ENCODE results near the gene BCS1L.
A peak's percentile ranks its signal among the peaks of the same experiment; 100 is the strongest.

The BCS1L gene, protein sequence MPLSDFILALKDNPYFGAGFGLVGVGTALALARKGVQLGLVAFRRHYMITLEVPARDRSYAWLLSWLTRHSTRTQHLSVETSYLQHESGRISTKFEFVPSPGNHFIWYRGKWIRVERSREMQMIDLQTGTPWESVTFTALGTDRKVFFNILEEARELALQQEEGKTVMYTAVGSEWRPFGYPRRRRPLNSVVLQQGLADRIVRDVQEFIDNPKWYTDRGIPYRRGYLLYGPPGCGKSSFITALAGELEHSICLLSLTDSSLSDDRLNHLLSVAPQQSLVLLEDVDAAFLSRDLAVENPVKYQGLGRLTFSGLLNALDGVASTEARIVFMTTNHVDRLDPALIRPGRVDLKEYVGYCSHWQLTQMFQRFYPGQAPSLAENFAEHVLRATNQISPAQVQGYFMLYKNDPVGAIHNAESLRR

DNA sequence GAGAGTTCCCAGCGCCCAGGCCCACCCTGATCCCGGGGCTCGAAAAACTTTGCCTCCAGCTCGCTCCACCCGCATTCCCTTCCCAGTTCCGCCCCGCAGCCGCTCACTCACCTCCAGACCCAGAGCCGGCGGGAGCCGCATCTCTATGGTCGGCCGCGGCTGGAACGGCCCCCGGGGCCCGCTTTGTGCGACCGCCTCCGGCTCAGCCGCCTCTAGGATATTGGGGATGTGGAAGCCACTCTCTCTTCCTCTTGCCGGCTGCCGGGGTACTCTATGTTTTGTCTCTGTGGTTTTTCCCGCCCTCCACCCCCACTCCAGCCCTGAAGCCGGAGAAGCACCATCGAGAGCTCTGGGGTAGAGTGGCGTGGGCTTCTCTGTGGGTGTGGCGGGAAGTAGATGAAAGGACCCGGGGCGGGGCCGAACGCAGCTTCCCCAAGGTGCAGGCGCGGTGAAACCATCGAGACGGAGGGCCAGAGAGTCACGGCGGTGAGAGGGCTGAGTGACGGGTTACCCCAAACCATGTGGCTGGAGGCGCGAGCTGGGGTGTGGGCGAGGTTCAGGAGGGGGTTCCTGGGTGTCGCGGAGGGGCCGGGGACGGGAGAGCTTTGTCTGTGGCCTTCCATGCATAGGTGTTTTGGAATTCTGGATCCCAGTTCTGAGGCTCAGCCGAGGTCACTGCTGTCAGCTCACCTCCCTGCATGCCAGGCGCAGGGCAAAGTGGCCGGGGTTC lies at the start of gene BCS1L, which contains the start of gene ZNF142:
Gene BCS1L (plus strand): TSS at position 426 of the 730 bp plus-strand sequence. CDS start 1,305 bp downstream, outside the sequence.
Gene ZNF142 (minus strand): TSS at position 366 of the 730 bp plus-strand sequence. CDS start 3,194 bp downstream, outside the sequence.
- Mint-ChIP-seq H3K4me1 (ENCODE audit: low read depth) (peaks cover 19% of the 10 kb centered on the region), H3K27ac (peak within 1 kb of the TSS; percentile 88), H3K4me3 (peak within 1 kb of the TSS; percentile 92), H3K9me3 (no peaks in the 10 kb centered on the region), H3K27me3 (ENCODE audit: low read depth) (no peaks in the 10 kb centered on the region), H3K36me3 (ENCODE audit: low read depth) (peaks cover 42% of the 10 kb centered on the region)
- peak; percentile 95 for DNase-seq (ENCODE audit: low spot score)

DNA sequence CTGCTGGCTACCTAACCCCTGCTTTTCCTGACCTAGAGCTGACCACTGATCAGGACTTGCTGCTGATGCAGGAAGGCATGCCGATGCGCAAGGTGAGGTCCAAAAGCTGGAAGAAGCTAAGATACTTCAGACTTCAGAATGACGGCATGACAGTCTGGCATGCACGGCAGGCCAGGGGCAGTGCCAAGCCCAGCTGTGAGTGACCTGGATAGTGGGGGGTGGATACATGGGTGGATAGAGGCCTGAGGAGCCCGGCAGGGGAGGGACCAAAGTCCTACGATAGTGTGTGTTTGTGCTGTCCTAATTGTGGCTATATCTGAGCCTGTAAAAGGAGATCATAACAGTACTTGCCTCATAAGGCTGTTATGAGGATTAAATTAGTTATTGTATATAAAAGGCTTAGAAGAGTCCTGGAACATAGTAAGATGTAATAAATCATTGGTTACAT lies 43.6 kb upstream of the BCS1L start:
- no peak for DNase-seq (ENCODE audit: low spot score)
- H3K27ac Mint-ChIP-seq = no peak overlapping the region
- no peaks in the 10 kb centered on the region for H3K36me3 Mint-ChIP-seq (ENCODE audit: low read depth)
- no peaks in the 10 kb centered on the region for H3K27me3 Mint-ChIP-seq (ENCODE audit: low read depth)
- H3K9me3 Mint-ChIP-seq = no peaks in the 10 kb centered on the region
- no peaks in the 10 kb centered on the region for H3K4me1 Mint-ChIP-seq (ENCODE audit: low read depth)
- H3K4me3 Mint-ChIP-seq = no peak overlapping the region

DNA sequence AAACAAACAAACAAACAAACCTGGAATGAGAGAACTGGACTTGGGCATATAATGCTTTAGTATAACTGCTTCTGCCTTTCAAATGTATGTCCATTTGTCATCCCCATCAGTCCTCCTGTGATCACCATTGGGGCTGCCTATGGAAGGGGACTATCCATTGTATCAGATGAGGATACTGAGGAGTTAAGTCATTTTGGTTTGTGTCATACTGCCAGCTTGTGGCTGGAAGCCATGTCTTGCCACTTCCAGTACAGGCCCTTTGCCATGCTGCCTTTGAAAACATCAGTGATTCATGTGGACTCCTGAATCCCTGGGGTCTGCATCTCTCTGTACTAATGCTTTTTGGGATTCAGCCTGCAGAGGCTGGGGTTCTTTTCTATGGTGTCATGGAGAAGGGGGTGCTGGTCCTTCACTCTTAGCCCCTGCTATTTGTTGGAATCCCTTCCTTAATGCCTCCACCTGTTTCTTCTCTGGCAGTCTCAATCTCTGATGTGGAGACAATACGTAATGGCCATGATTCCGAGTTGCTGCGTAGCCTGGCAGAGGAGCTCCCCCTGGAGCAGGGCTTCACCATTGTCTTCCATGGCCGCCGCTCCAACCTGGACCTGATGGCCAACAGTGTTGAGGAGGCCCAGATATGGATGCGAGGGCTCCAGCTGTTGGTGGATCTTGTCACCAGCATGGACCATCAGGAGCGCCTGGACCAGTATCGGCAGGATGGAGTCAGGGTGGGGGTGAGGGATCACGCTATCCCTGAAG lies 41.2 kb upstream of the BCS1L start:
- Mint-ChIP-seq H3K4me1 (ENCODE audit: low read depth) (no peaks in the 10 kb centered on the region), H3K27me3 (ENCODE audit: low read depth) (no peaks in the 10 kb centered on the region), H3K36me3 (ENCODE audit: low read depth) (no peaks in the 10 kb centered on the region), H3K9me3 (no peaks in the 10 kb centered on the region), H3K4me3 (no peak overlapping the region), H3K27ac (no peak overlapping the region)
- DNase-seq (ENCODE audit: low spot score) = no peak

DNA sequence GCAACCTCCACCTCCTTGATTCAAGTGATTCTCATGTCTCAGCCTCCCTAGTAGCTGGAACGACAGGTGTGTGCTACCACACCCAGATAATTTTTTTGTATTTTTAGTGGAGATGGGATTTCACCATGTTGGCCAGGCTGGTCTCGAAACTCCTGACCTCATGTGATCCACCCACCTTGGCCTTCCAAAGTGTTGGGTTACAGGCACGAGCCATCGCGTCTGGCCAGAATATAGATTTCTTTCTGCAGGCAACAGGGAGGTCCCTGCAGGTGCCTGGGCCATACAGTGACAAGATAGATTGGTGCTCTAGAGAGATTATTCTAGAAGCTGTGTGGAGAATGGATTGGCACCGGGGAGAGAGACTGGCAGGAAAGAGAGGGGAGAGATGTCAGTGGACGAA lies 38.5 kb upstream of the BCS1L start:
- Mint-ChIP-seq H3K9me3 (no peaks in the 10 kb centered on the region), H3K36me3 (ENCODE audit: low read depth) (no peaks in the 10 kb centered on the region), H3K27ac (no peak overlapping the region), H3K27me3 (ENCODE audit: low read depth) (no peaks in the 10 kb centered on the region), H3K4me3 (no peak overlapping the region), H3K4me1 (ENCODE audit: low read depth) (no peaks in the 10 kb centered on the region)
- no peak for DNase-seq (ENCODE audit: low spot score)

DNA sequence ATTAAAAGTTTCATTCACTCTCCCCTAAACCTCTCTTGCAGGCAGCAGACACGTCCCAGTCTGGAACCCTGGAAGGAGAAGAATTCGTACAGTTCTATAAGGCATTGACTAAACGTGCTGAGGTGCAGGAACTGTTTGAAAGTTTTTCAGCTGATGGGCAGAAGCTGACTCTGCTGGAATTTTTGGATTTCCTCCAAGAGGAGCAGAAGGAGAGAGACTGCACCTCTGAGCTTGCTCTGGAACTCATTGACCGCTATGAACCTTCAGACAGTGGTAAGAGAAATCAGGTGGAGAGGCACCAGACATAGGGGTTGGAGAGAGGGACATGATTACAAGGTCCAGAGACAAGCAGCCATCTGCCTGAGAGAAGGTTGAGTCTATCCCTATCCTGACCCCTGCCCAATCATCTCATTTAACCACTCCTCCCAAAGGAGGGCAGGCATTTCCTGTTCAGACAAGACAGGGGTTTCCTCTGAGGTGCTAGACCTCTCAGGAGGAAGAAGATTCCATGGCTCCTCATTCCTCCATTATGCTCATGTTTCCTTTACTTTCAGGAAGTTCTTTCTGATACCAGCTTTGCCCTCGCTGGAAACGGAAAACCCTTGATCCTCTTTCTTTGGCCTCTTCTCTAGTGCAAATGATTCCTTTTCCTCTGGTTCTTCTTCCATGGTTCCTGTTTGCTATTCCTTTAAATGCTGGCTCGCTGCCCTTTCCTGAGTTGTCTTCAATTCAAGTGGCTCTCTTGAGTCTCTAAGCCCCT lies 36.7 kb upstream of the BCS1L start:
- Mint-ChIP-seq H3K9me3 (no peaks in the 10 kb centered on the region), H3K4me3 (no peak overlapping the region), H3K36me3 (ENCODE audit: low read depth) (no peaks in the 10 kb centered on the region), H3K4me1 (ENCODE audit: low read depth) (no peaks in the 10 kb centered on the region), H3K27ac (no peak overlapping the region), H3K27me3 (ENCODE audit: low read depth) (no peaks in the 10 kb centered on the region)
- DNase-seq (ENCODE audit: low spot score) = no peak

DNA sequence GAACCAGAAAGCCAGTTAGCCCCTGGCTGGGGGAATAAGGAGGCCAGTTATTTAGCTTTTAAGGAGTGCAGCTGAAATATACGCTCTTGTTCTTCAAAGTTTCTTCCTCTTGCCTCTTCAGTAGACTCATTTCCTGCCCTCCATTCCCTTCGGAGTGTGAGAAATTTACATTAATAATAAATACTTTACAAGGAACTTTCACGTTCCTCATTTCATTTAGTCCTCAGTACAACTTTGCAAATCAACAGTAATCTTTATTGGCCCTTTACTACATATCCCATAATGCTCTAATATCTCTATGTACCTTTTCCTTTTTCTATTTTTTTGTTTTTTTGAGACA lies 36.1 kb upstream of the BCS1L start:
- Mint-ChIP-seq H3K9me3 (no peaks in the 10 kb centered on the region), H3K36me3 (ENCODE audit: low read depth) (no peaks in the 10 kb centered on the region), H3K27me3 (ENCODE audit: low read depth) (no peaks in the 10 kb centered on the region), H3K27ac (no peak overlapping the region), H3K4me1 (ENCODE audit: low read depth) (no peaks in the 10 kb centered on the region), H3K4me3 (no peak overlapping the region)
- no peak for DNase-seq (ENCODE audit: low spot score)

DNA sequence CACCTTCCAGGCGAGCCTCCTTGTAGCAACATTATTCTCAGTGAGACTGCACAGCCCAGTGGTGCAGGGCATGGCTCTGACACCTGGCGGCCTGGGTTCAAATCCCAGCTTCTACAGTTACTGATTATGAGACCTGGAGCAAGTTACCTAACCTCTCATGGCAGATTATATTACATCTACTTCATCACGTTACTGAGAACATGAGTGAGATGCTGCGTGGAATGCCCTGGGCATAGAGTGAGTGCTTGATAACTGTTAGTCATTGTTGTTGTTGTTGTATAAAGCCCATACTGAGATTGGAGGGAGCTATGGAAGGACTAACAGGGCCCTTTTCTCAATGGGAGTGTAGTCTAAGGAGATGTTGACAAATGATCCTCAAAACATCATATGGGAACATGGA lies 33.1 kb upstream of the BCS1L start:
- Mint-ChIP-seq H3K36me3 (ENCODE audit: low read depth) (no peaks in the 10 kb centered on the region), H3K4me3 (no peak overlapping the region), H3K9me3 (no peaks in the 10 kb centered on the region), H3K4me1 (ENCODE audit: low read depth) (no peaks in the 10 kb centered on the region), H3K27ac (no peak overlapping the region), H3K27me3 (ENCODE audit: low read depth) (no peaks in the 10 kb centered on the region)
- DNase-seq (ENCODE audit: low spot score) = no peak

DNA sequence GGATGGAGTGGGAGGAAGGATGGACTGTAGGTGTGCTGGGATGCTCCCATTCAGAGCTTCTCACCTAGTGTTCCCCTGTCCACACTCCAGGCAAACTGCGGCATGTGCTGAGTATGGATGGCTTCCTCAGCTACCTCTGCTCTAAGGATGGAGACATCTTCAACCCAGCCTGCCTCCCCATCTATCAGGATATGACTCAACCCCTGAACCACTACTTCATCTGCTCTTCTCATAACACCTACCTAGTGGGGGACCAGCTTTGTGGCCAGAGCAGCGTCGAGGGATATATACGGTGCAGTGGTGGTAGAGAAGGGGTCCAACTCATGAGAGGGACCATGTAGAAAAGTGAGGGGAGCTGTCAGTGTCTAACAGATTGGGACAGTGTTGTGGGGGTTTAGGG lies 31.5 kb upstream of the BCS1L start:
- Mint-ChIP-seq H3K4me1 (ENCODE audit: low read depth) (no peaks in the 10 kb centered on the region), H3K4me3 (no peak overlapping the region), H3K27me3 (ENCODE audit: low read depth) (no peaks in the 10 kb centered on the region), H3K9me3 (no peaks in the 10 kb centered on the region), H3K27ac (no peak overlapping the region), H3K36me3 (ENCODE audit: low read depth) (no peaks in the 10 kb centered on the region)
- DNase-seq (ENCODE audit: low spot score) = no peak

DNA sequence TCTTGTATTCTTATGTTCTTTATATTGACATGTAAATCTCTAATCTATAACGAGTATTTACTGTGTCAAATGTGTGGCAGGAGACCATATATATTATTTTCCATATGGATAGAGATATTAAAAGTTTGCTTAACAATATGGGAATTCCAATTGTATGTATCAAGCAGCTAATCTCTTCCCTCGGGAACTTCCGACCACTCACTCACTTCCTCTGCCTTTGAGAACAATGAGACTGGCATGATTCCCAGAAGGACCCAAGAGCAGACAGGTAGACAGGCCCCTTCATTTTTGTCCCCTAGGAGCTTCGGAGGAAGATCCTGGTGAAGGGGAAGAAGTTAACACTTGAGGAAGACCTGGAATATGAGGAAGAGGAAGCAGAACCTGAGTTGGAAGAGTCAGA lies 27.6 kb upstream of the BCS1L start:
- Mint-ChIP-seq H3K27ac (no peak overlapping the region), H3K27me3 (ENCODE audit: low read depth) (no peaks in the 10 kb centered on the region), H3K4me1 (ENCODE audit: low read depth) (no peaks in the 10 kb centered on the region), H3K36me3 (ENCODE audit: low read depth) (peaks cover 8% of the 10 kb centered on the region), H3K9me3 (no peaks in the 10 kb centered on the region), H3K4me3 (no peak overlapping the region)
- DNase-seq (ENCODE audit: low spot score) = no peak

DNA sequence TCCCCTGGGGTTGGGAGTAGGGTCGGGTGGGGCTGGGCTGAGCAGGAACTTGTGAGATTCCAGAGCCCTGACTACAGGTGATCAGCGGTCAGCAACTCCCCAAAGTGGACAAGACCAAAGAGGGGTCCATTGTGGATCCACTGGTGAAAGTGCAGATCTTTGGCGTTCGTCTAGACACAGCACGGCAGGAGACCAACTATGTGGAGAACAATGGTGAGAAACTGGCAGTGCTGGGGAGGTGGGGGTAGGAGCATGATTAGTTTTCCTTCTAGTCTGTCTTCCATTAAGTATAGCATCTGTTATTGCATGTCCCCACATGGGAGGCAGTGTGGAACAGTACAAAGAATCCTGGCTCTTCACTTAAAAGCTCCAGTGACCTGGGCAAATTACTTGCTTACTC lies 23.8 kb upstream of the BCS1L start:
- Mint-ChIP-seq H3K27me3 (ENCODE audit: low read depth) (no peaks in the 10 kb centered on the region), H3K4me3 (no peak overlapping the region), H3K9me3 (no peaks in the 10 kb centered on the region), H3K36me3 (ENCODE audit: low read depth) (peaks cover 36% of the 10 kb centered on the region), H3K4me1 (ENCODE audit: low read depth) (no peaks in the 10 kb centered on the region), H3K27ac (no peak overlapping the region)
- DNase-seq (ENCODE audit: low spot score) = no peak

DNA sequence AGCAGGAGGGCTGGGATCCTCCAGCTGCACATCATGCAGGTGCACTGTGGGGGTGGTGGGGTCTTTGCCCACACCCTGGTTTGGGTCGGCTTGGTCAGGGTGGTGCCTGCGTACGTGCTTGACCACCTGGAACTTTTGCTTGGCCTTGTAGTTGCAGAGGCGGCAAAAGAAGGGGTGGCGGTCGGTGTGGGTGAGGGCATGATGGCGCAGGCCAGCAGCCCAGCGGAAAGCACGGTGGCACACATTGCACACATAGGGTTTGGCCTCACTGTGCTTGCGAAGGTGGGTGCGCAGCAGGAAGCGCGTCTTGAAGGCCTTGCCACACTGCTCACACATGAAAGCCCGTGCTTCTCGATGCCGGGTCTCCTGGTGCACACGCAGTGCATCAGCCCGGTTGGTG lies 21.1 kb upstream of the BCS1L start:
- Mint-ChIP-seq H3K9me3 (no peaks in the 10 kb centered on the region), H3K4me3 (no peak overlapping the region), H3K27me3 (ENCODE audit: low read depth) (no peaks in the 10 kb centered on the region), H3K36me3 (ENCODE audit: low read depth) (peaks cover 43% of the 10 kb centered on the region), H3K27ac (no peak overlapping the region), H3K4me1 (ENCODE audit: low read depth) (no peaks in the 10 kb centered on the region)
- no peak for DNase-seq (ENCODE audit: low spot score)

DNA sequence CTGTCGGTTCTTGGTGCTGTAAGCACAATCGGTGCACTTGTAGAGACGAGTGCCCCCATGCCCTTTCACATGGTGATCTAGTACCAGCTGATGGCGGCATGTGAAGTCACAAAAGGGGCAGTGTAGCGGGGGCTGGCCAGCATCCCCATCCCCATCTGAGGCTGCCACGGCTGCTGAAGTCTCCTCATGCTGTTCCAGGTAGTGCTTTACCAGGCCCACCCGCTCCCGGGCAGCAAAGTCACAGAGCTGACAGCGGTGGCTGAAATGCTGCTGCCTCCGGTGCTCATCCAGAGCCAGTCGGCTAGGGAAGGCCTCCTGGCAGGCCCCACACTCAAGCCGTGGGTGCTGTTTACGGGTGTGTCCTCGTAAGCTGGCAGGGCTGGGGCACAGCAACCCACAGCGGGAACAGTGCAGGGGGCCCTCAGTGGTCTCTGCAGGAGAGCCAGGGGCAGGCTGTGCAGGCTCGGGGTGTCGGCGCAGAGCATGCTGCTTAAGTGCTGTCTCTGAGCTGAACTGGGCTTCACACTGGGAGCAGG lies 17.3 kb upstream of the BCS1L start:
- Mint-ChIP-seq H3K4me1 (ENCODE audit: low read depth) (no peaks in the 10 kb centered on the region), H3K4me3 (no peak overlapping the region), H3K9me3 (no peaks in the 10 kb centered on the region), H3K27ac (no peak overlapping the region), H3K27me3 (ENCODE audit: low read depth) (no peaks in the 10 kb centered on the region), H3K36me3 (ENCODE audit: low read depth) (peaks cover 48% of the 10 kb centered on the region)
- no peak for DNase-seq (ENCODE audit: low spot score)

DNA sequence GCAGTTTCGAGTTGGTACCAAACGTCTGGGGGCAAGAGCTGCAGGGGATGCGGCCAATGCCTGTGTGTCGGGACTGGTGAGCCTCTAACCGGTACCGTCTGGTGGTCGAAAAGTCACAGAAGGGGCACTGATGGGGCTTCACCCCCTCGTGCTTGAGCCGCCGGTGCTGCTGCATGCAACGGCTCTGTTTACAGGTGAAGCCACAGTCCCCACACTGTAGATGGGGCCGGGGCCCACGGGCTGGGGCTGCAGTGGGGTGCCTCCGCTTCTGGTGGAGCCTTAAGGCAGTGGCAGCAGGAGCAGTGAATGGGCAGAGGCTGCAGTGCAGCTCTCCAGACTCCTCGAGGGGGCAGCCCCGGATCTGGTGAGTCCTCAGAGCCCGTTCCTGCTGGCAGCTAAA lies 16.7 kb upstream of the BCS1L start:
- no peaks in the 10 kb centered on the region for H3K27me3 Mint-ChIP-seq (ENCODE audit: low read depth)
- H3K27ac Mint-ChIP-seq = no peak overlapping the region
- no peaks in the 10 kb centered on the region for H3K9me3 Mint-ChIP-seq
- H3K4me3 Mint-ChIP-seq = no peak overlapping the region
- DNase-seq (ENCODE audit: low spot score) = no peak
- H3K36me3 Mint-ChIP-seq (ENCODE audit: low read depth) = peaks cover 49% of the 10 kb centered on the region
- H3K4me1 Mint-ChIP-seq (ENCODE audit: low read depth) = no peaks in the 10 kb centered on the region

All from T-helper 2 cell treated with Interferon-gamma antibody and Interleukin-4, amounts not matched to agents 5 μg/mL and 100 μg/mL, for 36 hours (primary cell).